Measurements from ENCODE around the gene TDRD9.

- TF ChIP-seq CTCF (conservative IDR thresholded peaks at IDR 0.05; ENCODE audit: low read depth, low read length) (no peak), EZH2phosphoT487 (IDR thresholded peaks at IDR 0.05; ENCODE audit: borderline replicate concordance, low read length) (no peak), EZH2 (IDR thresholded peaks at IDR 0.05; ENCODE audit: low read length, unreplicated experiment) (no peak)
Observed at GRCh38 chr14:103915616-103916015, 12.6 kb upstream of the TDRD9 start.
